NCI-H1436 treated with DMSO at 0.1 percent for 48 hours (cell line): Measurements from ENCODE around the gene ADARB2.

Source experiments
- DNase-seq: peaks from one replicate; lab custom pipeline; 2025; lab: John Stamatoyannopoulos, UW

Gene ADARB2

DNA sequence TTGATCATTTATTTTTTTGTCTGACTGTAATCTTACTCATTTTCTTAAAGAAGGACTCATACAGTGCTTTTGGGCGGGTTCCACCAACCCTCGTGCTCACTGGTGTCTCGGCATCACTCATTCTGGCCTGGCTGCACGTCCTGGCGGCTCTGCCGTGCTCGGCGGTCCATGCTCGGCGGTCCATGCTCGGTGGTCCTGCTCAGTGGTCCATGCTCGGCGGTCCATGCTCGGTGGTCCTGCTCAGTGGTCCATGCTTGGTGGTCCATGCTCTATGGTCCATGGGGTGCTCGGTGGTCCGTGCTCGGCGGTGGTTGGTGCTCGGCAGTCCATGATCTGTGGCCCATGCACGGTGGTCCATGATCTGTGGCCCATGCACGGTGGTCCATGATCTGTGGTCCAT is 608.7 kb downstream of the ADARB2 start:
- DNase-seq = no peak

DNA sequence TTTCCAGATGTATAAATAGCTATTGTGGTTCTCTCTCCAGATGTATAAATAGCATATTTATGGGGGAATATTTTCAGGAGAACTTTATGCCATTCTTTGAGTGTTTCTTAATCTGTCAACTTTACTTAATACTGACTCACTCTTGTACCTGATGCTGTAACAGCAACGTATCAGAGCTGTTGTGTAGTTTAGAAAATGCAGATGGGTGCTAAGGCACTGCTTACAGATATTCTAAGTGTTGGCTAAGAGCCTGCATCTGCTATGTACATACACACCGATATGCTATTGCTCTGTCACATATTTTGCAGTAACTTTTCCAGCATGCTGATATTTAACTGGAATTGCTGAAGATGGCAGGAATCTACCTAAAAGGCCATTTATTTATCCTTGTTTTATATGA is 609.2 kb downstream of the ADARB2 start:
- no peak for DNase-seq

DNA sequence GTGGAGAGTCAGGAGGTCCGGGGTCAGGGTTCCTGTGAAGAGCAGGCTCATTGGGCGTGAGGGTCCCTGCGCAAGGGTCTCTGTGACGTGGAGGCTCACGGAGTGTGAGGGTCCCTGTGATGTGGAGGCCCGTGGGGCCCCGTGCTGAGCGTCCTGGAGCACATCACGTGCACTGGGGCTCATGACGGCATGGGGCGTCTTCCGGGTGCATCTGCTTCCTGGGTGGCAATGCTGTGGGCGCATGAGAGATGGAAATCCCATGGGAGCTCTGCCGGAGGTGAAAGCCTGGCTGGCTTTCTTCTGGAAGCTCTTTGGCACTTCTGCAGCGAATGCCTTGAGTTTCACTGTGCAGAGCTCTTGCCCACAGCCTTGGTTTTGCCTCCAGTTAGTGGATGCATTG is 609.7 kb downstream of the ADARB2 start:
- DNase-seq = no peak
